T-helper 1 cell treated with Interleukin-12 subunit alpha and Interleukin-12 subunit beta and Interleukin-4 antibody, amounts not matched to agents 30 ng/mL and 1 ng/mL, for 36 hours (primary cell): ENCODE measurements around the gene ITIH6. TPM values are rescaled to one million over a fixed set of nuclear protein-coding genes. Genes with fewer than 3 reads are reported as not detected.

Experiments used
- intact Hi-C: fragments of 100-400 bp; cut with micrococcal nuclease; formaldehyde crosslinking; loops from one replicate; pipeline ENCODE4 v1.15.1; 2024
- total RNA-seq: library from RNA; stranded (reverse); gene quantifications from 2 replicates; pipeline ENCODE4 v1.2.3, GENCODE V29; 2022

The ITIH6 gene
- total RNA-seq, 1 donor from 2014 or later, result not detected

DNA sequence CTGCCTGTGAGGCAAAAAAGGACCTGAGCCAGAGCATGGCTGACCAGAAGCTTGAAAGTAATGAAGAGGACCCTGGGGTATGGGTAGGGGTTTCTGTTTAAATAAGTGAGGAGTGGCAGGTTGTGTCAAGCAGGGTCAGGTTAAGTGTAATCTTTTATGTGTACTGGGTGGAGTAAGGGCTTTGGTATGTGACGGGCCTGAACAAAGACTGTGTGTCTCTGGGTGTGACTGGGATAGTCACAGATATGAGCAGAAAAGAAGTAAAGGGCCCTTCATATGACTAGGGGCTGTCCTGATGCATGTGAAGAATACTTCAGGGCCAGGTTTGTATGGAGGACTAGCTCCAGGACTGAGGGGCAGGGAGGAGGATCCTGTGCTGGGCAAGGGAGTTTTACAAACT is 82.4 kb downstream of the ITIH6 start:
- intact Hi-C loops, result no loop called here

GRCh38 chrX:54714424-54714823 is 83.6 kb downstream of the ITIH6 start:
- intact Hi-C loops, result no loop called here

- intact Hi-C loops, result no loop called here
Observed at GRCh38 chrX:54711735-54712134, 86.3 kb downstream of the ITIH6 start.

DNA sequence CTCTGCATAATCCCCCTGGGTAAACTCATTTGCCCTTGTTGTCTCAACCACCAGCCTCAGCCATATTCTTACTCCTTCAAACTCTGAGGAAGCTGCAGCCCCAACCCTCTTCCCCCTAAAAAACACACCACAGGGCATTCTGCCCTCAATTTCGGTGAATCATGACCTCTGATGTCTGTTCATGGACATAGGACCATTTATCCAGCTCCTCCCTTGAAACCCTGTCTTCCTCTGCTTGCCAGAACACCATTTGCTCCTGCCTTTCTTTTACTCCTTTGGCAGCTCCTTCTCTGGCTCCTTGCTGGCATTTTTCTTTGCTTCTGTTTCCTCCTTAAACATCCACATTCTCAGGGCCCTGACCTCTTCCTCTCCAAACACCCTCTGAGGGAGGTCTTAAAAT is 87.1 kb downstream of the ITIH6 start:
- intact Hi-C loops, result no loop called here

DNA sequence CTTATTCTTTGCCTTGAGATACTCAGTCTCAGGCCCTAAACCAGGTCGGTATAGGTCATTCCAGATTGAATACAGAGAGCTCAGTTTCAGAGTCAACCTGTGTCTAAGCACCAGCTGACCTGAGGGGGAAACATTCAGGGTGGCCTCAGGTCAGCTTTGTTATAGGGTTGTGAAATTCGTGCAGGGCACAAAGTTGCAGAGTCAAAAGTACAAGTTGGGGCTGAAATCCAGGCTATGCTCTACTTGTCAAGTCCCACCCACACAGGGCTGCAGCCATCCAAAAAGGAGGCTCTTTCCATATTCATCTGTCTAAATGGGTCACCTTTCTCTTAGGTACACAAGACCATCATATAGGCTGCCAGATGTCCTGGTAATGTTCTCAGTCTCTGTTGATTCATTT is 89.7 kb downstream of the ITIH6 start:
- intact Hi-C loops, result no loop called here

Other genes with a start within 250 kb of the ITIH6 start
- 44.6 and 46.0 TPM in 2 replicates for gene MAGED2, start 9.5 kb upstream of the ITIH6 start, total RNA-seq
- gene TRO, start 122.6 kb upstream of the ITIH6 start, total RNA-seq, result 1.5 and 1.8 TPM in 2 replicates
- 0.15 and 0.56 TPM in 2 replicates for gene PFKFB1, start 195.9 kb upstream of the ITIH6 start, total RNA-seq
- 24.7 and 26.0 TPM in 2 replicates for gene APEX2, start 202.1 kb upstream of the ITIH6 start, total RNA-seq
- gene ALAS2, start 232.7 kb upstream of the ITIH6 start, total RNA-seq, result not detected in 2 replicates